ENCODE results near the gene TPTE2.

GRCh38 chr13:19382111-19382510 is 179.2 kb downstream of the TPTE2 start:
- TF ChIP-seq POLR2AphosphoS5 (IDR thresholded peaks at IDR 0.05; ENCODE audit: low read depth, low read length) (no peak), POLR2A (IDR thresholded peaks at IDR 0.05; ENCODE audit: low read depth, low read length) (no peak), SPI1 (IDR thresholded peaks at IDR 0.05; ENCODE audit: low read depth, low read length) (no peak)
